OCI-LY3 (cell line): Measurements from ENCODE around the gene MDFIC.

ENCODE experiments used
- CTCF ChIP-seq: fragments of 200-600, 300-600 bp; sonication (generic); IDR thresholded peaks from 2 replicates; pipeline ENCODE4 v1.5.1; 2014; ENCODE audit warnings: antibody characterized with exemption, low read length, low read depth
- EZH2phosphoT487 ChIP-seq: fragments of 200-600 bp; shearing (Covaris generic); IDR thresholded peaks from 2 replicates; pipeline ENCODE4 v1.6.1; 2018; ENCODE audit warnings: antibody characterized with exemption, mixed run types, low read depth

GRCh38 chr7:115066050-115066449, 144.2 kb downstream of the MDFIC start:
- TF ChIP-seq CTCF, result no peak
- no peak for TF ChIP-seq EZH2phosphoT487
